Right cardiac atrium (tissue), 5 donors: Measurements from ENCODE around the gene SLC12A9. TPM values are rescaled to one million over a fixed set of nuclear protein-coding genes. Genes with fewer than 3 reads are reported as not detected.

Source experiments
- ATAC-seq, 2 donors: fragments of 200-7000 bp; cut with Tn5 transposase; one replicate each; pipeline versions ENCODE4 v1.8.0 to v1.9.1; 2020; ENCODE audit warnings: moderate library complexity in 2 of 2, mild to moderate bottlenecking in 1 of 2
- DNase-seq, 3 donors: peaks; one replicate each; pipeline ENCODE4 v3.0.0-alpha.2; 2020
- H3K27ac ChIP-seq: one replicate; pipeline ENCODE4 v1.5.1; 2013; ENCODE audit warnings: mild to moderate bottlenecking, low read length, control low read depth, moderate library complexity
- H3K27me3 ChIP-seq: one replicate; pipeline ENCODE4 v1.6.1; 2013; ENCODE audit not compliant: control insufficient read depth, insufficient read depth
- H3K4me1 ChIP-seq: one replicate; pipeline ENCODE4 v1.6.1; 2013; ENCODE audit warnings: low read length; ENCODE audit not compliant: control insufficient read depth, insufficient read depth
- H3K4me3 ChIP-seq: one replicate; pipeline ENCODE4 v1.5.1; 2013; ENCODE audit warnings: low read length, control low read depth
- H3K9me3 ChIP-seq: one replicate; pipeline ENCODE4 v1.6.1; 2013; ENCODE audit warnings: low read length; ENCODE audit not compliant: control insufficient read depth
- WGBS: extraction: QIAGEN DNeasy Blood & Tissue Kit; methylation state at CpG from one replicate; pipeline ENCODE4 v1.1.7; 2013; 5-methylcytosine and 5-hydroxymethylcytosine counted together
- intact Hi-C, 4 donors: fragments of 100-400 bp; cut with DNase I; formaldehyde crosslinking; loops; one replicate each; pipeline versions ENCODE4 v1.11.0 to v1.14.0; 2022 to 2023
- polyA plus RNA-seq: library from polyadenylated mRNA; stranded (reverse); fragments of 200-250 nt; gene quantifications from one replicate; pipeline ENCODE4 v1.2.3, GENCODE V29; 2013
- total RNA-seq, 4 donors: library from RNA; stranded (reverse); fragmentation: NEBNext Ultra II Directional; extraction: Animal tissue kit (Norgen Biotek cat#: 25700); gene quantifications; one replicate each; pipeline ENCODE4 v1.2.1, GENCODE V29; 2021
- donor health status: healthy with polysubstance abuse.
- donor health status: DM: no; HTN: yes; CAD: no.
- donor health status: DM: no; HTN: no; CAD: no.
- donor health status: DM: no; HTN: yes; CAD: no; lungs with severe emphysema.
- donor health status: DM: yes; HTN: yes; CAD: no.

The SLC12A9 gene
- total and polyA plus RNA-seq, 5 donors, result 6.4 to 16.9 (median 10.9) TPM

DNA sequence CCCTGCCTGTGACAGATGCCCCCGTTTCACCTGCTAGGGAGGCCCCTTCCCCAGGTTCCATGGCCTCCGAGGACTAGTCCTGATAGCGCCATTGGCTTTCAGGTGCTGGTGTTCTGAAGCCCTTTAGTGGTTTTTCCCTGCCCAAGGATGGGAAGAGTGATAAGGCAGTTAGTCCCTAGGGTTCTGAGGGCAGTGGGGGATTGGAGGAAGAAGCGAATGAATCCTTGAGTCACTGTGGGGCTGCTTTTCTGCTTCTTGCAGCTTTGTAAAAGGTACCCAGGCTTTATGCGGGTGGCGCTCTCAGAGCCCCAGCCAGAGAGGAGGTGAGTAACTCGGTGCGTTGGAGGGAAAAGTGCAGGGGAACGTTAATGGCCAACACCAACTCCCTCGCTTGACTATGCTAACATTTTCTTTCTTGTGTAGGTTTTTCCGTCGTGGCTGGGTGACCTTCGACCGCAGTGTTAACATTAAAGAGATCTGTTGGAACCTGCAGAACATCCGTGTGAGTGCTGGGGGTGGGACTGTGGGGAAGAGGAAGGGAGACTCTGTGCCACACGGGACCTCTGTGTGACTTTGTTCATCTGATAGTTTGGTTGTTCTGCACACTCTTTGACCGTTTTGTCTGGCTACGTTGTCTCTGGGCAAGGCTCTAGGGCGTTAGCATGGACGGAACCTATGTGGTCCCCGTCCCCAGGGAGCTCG is 33.1 kb downstream of the SLC12A9 start:
- intact Hi-C loops, result no loop called here
- DNase-seq (no peak), ATAC-seq (no peak)
- H3K4me1 ChIP-seq, result peaks cover 4% of the 10 kb centered on the region
- H3K27ac ChIP-seq, result no peak overlapping the region
- H3K4me3 ChIP-seq, result no peak overlapping the region
- no peaks in the 10 kb centered on the region for H3K9me3 ChIP-seq
- H3K27me3 ChIP-seq, result no peaks in the 10 kb centered on the region
- WGBS, result 83% methylated on average over 22 of the region's 22 CpGs

DNA sequence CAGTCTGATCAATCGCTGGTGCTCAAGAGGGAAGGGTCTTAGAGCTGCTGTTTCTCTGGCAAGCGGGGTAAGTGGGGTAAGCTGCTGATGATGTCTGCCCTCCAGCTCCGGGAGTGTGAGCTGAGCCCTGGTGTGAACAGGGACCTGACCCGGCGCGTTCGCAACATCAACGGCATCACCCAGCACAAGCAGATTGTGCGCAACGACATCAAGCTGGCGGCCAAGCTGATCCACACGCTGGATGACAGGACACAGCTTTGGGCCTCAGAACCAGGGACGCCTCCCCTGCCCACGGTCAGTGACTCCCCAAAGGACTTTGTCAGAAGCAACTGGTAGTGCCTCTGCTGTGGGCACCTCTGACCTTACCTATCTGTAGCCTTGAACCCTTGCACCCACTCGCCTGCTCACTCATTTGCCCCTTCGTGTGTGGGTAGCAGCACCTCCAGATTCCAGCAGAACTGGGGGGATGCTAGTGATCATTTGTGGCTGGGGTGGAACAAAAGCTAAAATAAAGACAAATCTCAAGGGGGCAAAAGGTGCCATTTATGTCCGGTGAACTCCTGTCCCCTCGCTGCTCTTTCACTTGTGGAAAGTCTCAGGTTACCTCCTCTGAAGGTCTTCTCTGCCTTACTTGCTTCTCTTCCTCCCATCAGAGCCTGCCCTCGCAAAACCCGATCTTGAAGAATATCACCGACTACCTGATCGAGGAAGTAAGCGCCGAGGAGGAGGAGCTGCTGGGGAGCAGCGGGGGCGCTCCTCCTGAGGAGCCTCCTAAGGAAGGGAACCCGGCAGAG is 33.8 kb downstream of the SLC12A9 start:
- no peak overlapping the region for H3K27ac ChIP-seq
- intact Hi-C loops, result no loop called here

DNA sequence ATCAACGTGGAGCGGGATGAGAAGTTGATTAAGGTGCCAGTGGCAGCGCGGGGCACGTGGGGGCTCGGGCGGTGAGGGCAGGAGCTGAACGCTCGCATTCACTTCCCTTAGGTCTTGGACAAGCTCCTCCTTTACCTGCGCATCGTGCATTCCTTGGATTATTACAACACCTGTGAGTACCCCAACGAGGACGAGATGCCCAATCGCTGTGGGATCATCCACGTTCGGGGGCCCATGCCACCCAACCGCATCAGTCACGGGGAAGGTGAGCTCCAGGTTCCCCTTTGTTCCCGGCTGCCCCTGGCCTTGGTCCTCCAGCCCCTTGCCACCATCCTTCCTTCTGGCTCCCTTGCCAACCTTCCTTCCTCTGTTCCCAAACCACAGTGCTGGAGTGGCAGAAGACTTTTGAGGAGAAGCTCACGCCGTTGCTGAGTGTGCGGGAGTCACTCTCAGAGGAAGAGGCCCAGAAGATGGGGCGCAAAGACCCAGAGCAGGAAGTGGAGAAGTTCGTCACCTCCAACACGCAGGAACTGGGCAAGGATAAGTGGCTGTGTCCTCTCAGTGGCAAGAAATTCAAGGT is 34.5 kb downstream of the SLC12A9 start:
- Histone ChIP-seq H3K27ac (no peak overlapping the region), H3K4me1 (peaks cover 4% of the 10 kb centered on the region), H3K4me3 (no peak overlapping the region), H3K27me3 (no peaks in the 10 kb centered on the region), H3K9me3 (no peaks in the 10 kb centered on the region)
- no peak for ATAC-seq
- 76% methylated on average over 25 of the region's 25 CpGs for WGBS
- intact Hi-C loops, result no loop called here
- DNase-seq, result peak in 1 of 3 donors; percentile 49

More for the DNA sequence above, 33.8 kb downstream of the SLC12A9 start:
- DNase-seq (peak in 1 of 3 donors; percentile 42), ATAC-seq (no peak)
- Histone ChIP-seq H3K4me3 (no peak overlapping the region), H3K27me3 (no peaks in the 10 kb centered on the region), H3K9me3 (no peaks in the 10 kb centered on the region), H3K4me1 (peaks cover 4% of the 10 kb centered on the region)
- WGBS, result 87% methylated on average over 27 of the region's 27 CpGs

- DNase-seq (no peak), ATAC-seq (no peak)
- WGBS, result 52% methylated on average over 21 of the region's 21 CpGs
- no peaks in the 10 kb centered on the region for H3K27me3 ChIP-seq
- peaks cover 4% of the 10 kb centered on the region for H3K4me1 ChIP-seq
- no peaks in the 10 kb centered on the region for H3K9me3 ChIP-seq
- no peak overlapping the region for H3K4me3 ChIP-seq
- H3K27ac ChIP-seq, result no peak overlapping the region
- intact Hi-C loops, result no loop called here
Measured at GRCh38 chr7:100887516-100888290, 35.2 kb downstream of the SLC12A9 start.

DNA sequence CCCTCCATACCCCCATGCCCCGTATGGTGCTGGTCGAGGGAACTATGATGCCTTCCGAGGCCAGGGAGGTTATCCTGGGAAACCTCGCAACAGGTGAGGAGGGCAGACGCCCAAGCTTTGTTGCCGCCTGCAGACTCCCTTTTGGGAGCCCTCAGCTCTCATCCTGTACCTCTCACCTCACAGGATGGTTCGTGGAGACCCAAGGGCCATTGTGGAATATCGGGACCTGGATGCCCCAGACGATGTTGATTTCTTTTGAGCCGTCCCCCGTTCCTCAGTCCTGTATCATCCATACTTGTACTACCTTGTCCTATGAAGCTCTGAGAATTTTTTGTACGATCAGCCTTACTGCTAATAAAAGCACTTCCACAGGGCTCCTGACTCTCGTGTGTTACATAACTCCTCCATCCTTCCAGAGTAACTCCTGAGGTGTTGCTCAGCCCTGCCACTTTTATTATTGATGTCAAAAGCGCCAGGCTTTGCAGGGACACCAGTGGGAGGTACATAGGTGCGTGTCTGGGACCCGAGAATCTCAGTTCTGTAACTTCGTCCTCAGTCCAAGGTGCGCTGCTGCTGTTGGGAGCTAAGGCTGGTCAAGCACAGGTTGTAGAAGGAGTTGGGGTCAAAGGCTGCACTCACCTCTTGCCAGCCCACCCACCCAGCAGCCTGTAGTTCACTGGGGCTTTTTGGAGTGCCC is 35.9 kb downstream of the SLC12A9 start:
- Histone ChIP-seq H3K27me3 (no peaks in the 10 kb centered on the region), H3K9me3 (no peaks in the 10 kb centered on the region), H3K27ac (no peak overlapping the region), H3K4me1 (peaks cover 4% of the 10 kb centered on the region), H3K4me3 (peak overlapping the region; percentile 37)
- no peak for DNase-seq
- intact Hi-C loops, result no loop called here
- 73% methylated on average over 18 of the region's 18 CpGs for WGBS
- ATAC-seq, result no peak

GRCh38 chr7:100888988-100889750 is 36.7 kb downstream of the SLC12A9 start, which contains the start of gene UFSP1:
TSS of gene UFSP1 (minus strand) at chr7:100889715. CDS start at chr7:100889271, 444 bp downstream.
- Histone ChIP-seq H3K9me3 (no peaks in the 10 kb centered on the region), H3K27me3 (no peaks in the 10 kb centered on the region), H3K4me3 (peak within 1 kb of the TSS; percentile 51), H3K27ac (peak within 1 kb of the TSS; percentile 88), H3K4me1 (peaks cover 4% of the 10 kb centered on the region)
- ATAC-seq, result peak; percentile 58 to 65
- DNase-seq, result peak in 1 of 3 donors; percentile 77
- 3% methylated on average over 70 of the region's 73 CpGs for WGBS
- intact Hi-C loops, result no loop called here

DNA sequence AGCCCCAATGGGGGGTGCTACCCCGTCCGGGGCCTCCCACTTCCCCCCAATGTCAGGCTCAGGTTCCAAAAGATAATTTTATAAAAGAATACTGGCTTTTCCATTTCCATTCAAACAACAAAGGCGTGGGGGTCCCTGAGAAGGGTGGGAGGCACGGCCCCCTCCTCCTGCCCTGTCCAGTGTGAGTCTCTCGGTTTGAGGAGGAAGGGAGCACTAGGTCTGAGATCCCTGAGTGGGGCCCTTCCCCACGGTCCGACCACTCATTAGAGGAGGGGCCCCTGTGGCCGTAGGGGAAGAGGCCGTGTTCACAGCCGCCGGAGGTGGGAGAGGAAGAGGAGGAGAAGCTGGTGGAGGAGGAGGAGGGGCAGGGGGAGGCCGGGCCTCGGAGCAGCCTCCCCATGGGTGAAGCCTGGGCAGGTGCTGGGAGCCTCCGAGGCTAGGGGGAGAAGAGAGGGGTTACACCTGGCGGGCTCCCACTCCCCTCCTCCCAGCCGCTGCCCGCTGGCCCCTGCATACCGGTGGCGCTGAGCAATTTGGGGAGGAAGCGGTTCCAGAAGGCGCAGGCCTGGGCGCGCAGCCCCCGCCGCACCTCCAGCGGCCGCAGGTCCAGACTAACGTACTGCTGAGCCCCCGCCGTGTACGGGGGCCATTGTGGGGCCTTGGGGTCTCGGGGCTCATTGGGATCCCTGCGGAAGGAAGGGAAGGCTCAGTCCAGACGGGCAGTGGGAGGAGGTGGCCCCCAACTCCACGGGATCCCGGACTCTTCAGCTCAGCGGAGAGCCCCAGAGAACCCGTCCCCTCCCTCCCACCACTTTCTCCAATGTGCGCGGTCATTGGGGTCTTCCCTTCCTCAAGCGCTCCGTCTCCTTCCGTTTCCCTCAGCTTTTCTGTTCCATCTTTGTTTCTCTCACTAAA is 38.4 kb downstream of the SLC12A9 start:
- WGBS, result 17% methylated on average over 43 of the region's 43 CpGs
- Histone ChIP-seq H3K9me3 (no peaks in the 10 kb centered on the region), H3K4me3 (peak overlapping the region; percentile 51), H3K4me1 (peaks cover 4% of the 10 kb centered on the region), H3K27me3 (no peaks in the 10 kb centered on the region), H3K27ac (peak overlapping the region; percentile 88)
- DNase-seq (peak; percentile 47 to 74 (median 65)), ATAC-seq (peak in 1 of 2 donors; percentile 1)
- intact Hi-C loops, result loop anchor here in 1 of 4 donors (10.0 kb wide), 1 partner anchor 274 kb away; the partner anchor contains the start of gene VGF

DNA sequence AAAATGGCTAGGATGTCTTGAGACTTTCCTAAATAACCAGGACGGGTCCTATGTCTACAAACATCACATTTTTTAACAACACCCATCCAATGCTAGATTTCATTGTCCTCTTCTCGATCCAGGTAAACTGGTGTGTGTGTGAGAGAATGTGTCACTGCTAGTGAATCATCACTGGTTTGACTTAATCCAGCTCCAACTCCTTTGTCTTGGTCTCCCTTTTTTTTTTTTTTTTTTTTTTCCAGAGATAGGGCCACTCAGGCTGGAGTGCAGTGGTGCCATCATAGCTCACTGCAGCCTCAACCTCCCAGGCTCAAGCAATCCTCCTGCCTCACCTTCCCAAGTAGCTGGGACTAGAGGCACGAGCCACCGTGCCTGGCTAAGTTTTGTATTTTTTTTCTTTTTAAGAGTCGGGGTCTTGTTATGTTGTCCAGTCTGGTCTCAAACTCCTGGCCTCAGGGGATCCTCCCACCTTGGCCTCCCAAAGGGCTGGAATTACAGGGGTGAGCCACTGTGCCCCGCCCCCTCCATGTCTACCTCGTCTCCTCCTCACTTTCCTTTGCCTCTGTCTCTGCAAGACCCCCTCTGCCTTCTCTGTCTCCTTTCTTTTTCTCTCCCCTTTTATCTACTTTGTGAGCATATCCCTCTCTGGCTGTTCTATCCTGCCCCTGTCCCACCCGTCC is 39.2 kb downstream of the SLC12A9 start:
- peaks cover 4% of the 10 kb centered on the region for H3K4me1 ChIP-seq
- H3K4me3 ChIP-seq, result no peak overlapping the region
- DNase-seq, result no peak
- H3K9me3 ChIP-seq, result no peaks in the 10 kb centered on the region
- intact Hi-C loops, result loop anchor here in 1 of 4 donors (10.0 kb wide), 1 partner anchor 273 kb away; the partner anchor contains the start of gene VGF
- H3K27ac ChIP-seq, result no peak overlapping the region
- ATAC-seq, result no peak
- H3K27me3 ChIP-seq, result no peaks in the 10 kb centered on the region
- 80% methylated on average over 8 of the region's 8 CpGs for WGBS
